HEK293 (cell line): ENCODE measurements around the gene ITGA5.
A peak's percentile ranks its signal among the peaks of the same experiment; 100 is the strongest.

Experiments used
- CTCF ChIA-PET: fragments of 350-600 bp; formaldehyde crosslinking; extraction: SDS; loops from one replicate; lab custom pipeline; 2021; ENCODE audit warnings: antibody characterized with exemption; lab: Yijun Ruan, JAX
- POLR2A ChIA-PET: fragments of 300-600 bp; formaldehyde crosslinking; extraction: SDS; loops from one replicate; lab custom pipeline; 2020; ENCODE audit warnings: antibody characterized with exemption, inconsistent platforms; lab: Yijun Ruan, JAX
- H3K27ac ChIP-seq: fragments of 200-500 bp; sonication (Bioruptor generic); 2 replicates; pipeline ENCODE4 v1.5.1; 2014; ENCODE audit warnings: low read depth, low read length, control low read depth, inconsistent platforms; ENCODE audit errors: extremely low read depth
- H3K36me3 ChIP-seq, 2 experiments: fragments of 200-500 bp in 1 of 2; sonication (Bioruptor generic) in 1 of 2; 1 replicate in 1 of 2; 2 replicates in 1 of 2; pipeline ENCODE4 v1.5.1; 2014 to 2017; ENCODE audit warnings: inconsistent platforms in 2 of 2, low read length in 2 of 2; ENCODE audit not compliant: control insufficient read depth in 2 of 2, insufficient read depth in 1 of 2
- H3K4me1 ChIP-seq: fragments of 200-500 bp; sonication (Bioruptor generic); 2 replicates; pipeline ENCODE4 v1.5.1; 2014; ENCODE audit warnings: mild to moderate bottlenecking, low read length, inconsistent platforms; ENCODE audit not compliant: control insufficient read depth, insufficient read depth
- H3K4me3 ChIP-seq: 2 replicates; pipeline ENCODE4 v1.5.1; 2011; ENCODE audit warnings: low read depth, mild to moderate bottlenecking, control low read depth, low read length, moderate library complexity
- H3K9me3 ChIP-seq: fragments of 200-500 bp; sonication (Bioruptor generic); 2 replicates; pipeline ENCODE4 v1.5.1; 2014; ENCODE audit warnings: low read depth, low read length, inconsistent platforms; ENCODE audit not compliant: control insufficient read depth, insufficient read depth
- BCL6B ChIP-seq: fragments of 450-650 bp; formaldehyde crosslinking; IDR thresholded peaks from 2 replicates; pipeline ENCODE4 v1.5.1; 2017; ENCODE audit warnings: missing biosample characterization, missing genetic modification characterization
- CTCF ChIP-seq: fragments of 450-650 bp; formaldehyde crosslinking; IDR thresholded peaks from 2 replicates; pipeline ENCODE4 v1.5.1; 2016; ENCODE audit warnings: missing biosample characterization, missing genetic modification characterization
- HIC1 ChIP-seq: fragments of 450-650 bp; formaldehyde crosslinking; IDR thresholded peaks from 2 replicates; pipeline ENCODE4 v1.5.1; 2016; ENCODE audit warnings: missing biosample characterization, missing genetic modification characterization
- HOXA7 ChIP-seq: sonication (generic); formaldehyde crosslinking; IDR thresholded peaks from 2 replicates; pipeline ENCODE4 v1.8.1; 2022; ENCODE audit warnings: missing genetic modification reagents, borderline replicate concordance
- MZF1 ChIP-seq: fragments of 450-650 bp; formaldehyde crosslinking; IDR thresholded peaks from 2 replicates; pipeline ENCODE4 v1.5.1; 2017; ENCODE audit warnings: missing biosample characterization, missing genetic modification characterization, borderline replicate concordance
- SP2 ChIP-seq: fragments of 450-650 bp; formaldehyde crosslinking; IDR thresholded peaks from 2 replicates; pipeline ENCODE4 v1.5.1; 2016; ENCODE audit warnings: missing biosample characterization, missing genetic modification characterization
- TCF7L2 ChIP-seq: IDR thresholded peaks from 2 replicates; pipeline ENCODE4 v1.6.1; 2011; ENCODE audit warnings: low read depth, mild to moderate bottlenecking, inconsistent platforms, low read length, moderate library complexity, borderline replicate concordance
- ZBTB10 ChIP-seq: fragments of 450-650 bp; formaldehyde crosslinking; IDR thresholded peaks from 2 replicates; pipeline ENCODE4 v1.5.1; 2016; ENCODE audit warnings: missing biosample characterization, missing genetic modification characterization
- ZNF132 ChIP-seq: fragments of 450-650 bp; formaldehyde crosslinking; IDR thresholded peaks from 2 replicates; pipeline ENCODE4 v1.5.1; 2017; ENCODE audit warnings: missing biosample characterization, missing genetic modification characterization, borderline replicate concordance
- ZNF302 ChIP-seq: fragments of 450-650 bp; formaldehyde crosslinking; IDR thresholded peaks from 2 replicates; pipeline ENCODE4 v1.5.1; 2016; ENCODE audit warnings: missing biosample characterization, missing genetic modification characterization, low read depth
- ZNF362 ChIP-seq: fragments of 450-650 bp; formaldehyde crosslinking; IDR thresholded peaks from 2 replicates; pipeline ENCODE4 v1.5.1; 2016; ENCODE audit warnings: missing biosample characterization, missing genetic modification characterization
- ZNF433 ChIP-seq: fragments of 450-650 bp; formaldehyde crosslinking; IDR thresholded peaks from 2 replicates; pipeline ENCODE4 v1.5.1; 2016; ENCODE audit warnings: missing biosample characterization, missing genetic modification characterization, low read depth
- ZNF488 ChIP-seq: fragments of 450-650 bp; formaldehyde crosslinking; IDR thresholded peaks from 2 replicates; pipeline ENCODE4 v1.5.1; 2016; ENCODE audit warnings: missing biosample characterization, missing genetic modification characterization
- ZNF561 ChIP-seq: fragments of 450-650 bp; IDR thresholded peaks from 2 replicates; pipeline ENCODE4 v1.5.1; 2018; ENCODE audit warnings: missing biosample characterization, missing genetic modification characterization, borderline replicate concordance
- ZNF621 ChIP-seq: fragments of 450-650 bp; formaldehyde crosslinking; IDR thresholded peaks from 2 replicates; pipeline ENCODE4 v1.5.1; 2017; ENCODE audit warnings: missing biosample characterization, missing genetic modification characterization
- ZNF639 ChIP-seq: fragments of 450-650 bp; formaldehyde crosslinking; IDR thresholded peaks from 2 replicates; pipeline ENCODE4 v1.5.1; 2016; ENCODE audit warnings: missing biosample characterization, missing genetic modification characterization
- ZNF677 ChIP-seq: fragments of 450-650 bp; IDR thresholded peaks from 2 replicates; pipeline ENCODE4 v1.5.0; 2018; ENCODE audit warnings: missing biosample characterization, mild to moderate bottlenecking, missing genetic modification characterization, moderate library complexity
- ZXDB ChIP-seq: fragments of 450-650 bp; formaldehyde crosslinking; IDR thresholded peaks from 2 replicates; pipeline ENCODE4 v1.5.1; 2016; ENCODE audit warnings: missing biosample characterization, missing genetic modification characterization

Gene ITGA5

GRCh38 chr12:54370171-54370730 is 48.8 kb downstream of the ITGA5 start (continued):
- TF ChIP-seq ZNF488 (tag by site-specific recombination), result no peak
- TF ChIP-seq ZNF639 (tag by site-specific recombination), result 0 out of 2 replicates have a peak, but pooled peaks have one; percentile 18
- TF ChIP-seq ZBTB10 (tag by site-specific recombination), result peak; percentile 58
- no peak for TF ChIP-seq ZXDB (tag by site-specific recombination)
- TF ChIP-seq HOXA7 (CRISPR knock-in tag), result no peak
- no peak for TF ChIP-seq ZNF677 (tag by site-specific recombination)
- TF ChIP-seq ZNF132 (tag by site-specific recombination), result no peak
- TF ChIP-seq MZF1 (tag by site-specific recombination), result no peak
- no peak for TF ChIP-seq ZNF302 (tag by site-specific recombination)
- no peak for TF ChIP-seq TCF7L2
- TF ChIP-seq CTCF, result peak; percentile 95
- no peak for TF ChIP-seq ZNF433
- TF ChIP-seq, all 188 proteins: peak for 37

- Histone ChIP-seq H3K4me1 (peaks cover 14% of the 10 kb centered on the region), H3K27ac (no peak overlapping the region), H3K4me3 (no peak overlapping the region), H3K9me3 (no peaks in the 10 kb centered on the region), H3K36me3 (peaks cover 0 to 40% of the 10 kb centered on the region in 2 experiments; a peak in 1 of 3 replicates)
- POLR2A ChIA-PET, result interaction anchor here (0.6 to 2.0 kb wide), 3 partner anchors 10 to 90 kb away, joined by 3 to 12 read pairs (median 3); no protein-coding TSS in a partner anchor
- CTCF ChIA-PET, result interaction anchor here (0.7 to 5.1 kb wide), 13 partner anchors 9 to 155 kb away, joined by 3 to 85 read pairs (median 8); partner anchors contain the start of genes COPZ1 and ZNF385A
- peak; percentile 48; the same call in 1 of the 2 replicates for TF ChIP-seq SP2 (tag by site-specific recombination)
- TF ChIP-seq ZNF362 (tag by site-specific recombination), result no peak
- no peak for TF ChIP-seq ZNF621 (tag by site-specific recombination)
- no peak for TF ChIP-seq ZNF561 (tag by site-specific recombination)
- TF ChIP-seq BCL6B (tag by site-specific recombination), result no peak
- TF ChIP-seq HIC1, result peak; percentile 93
Observed at GRCh38 chr12:54369597-54370131, 49.4 kb downstream of the ITGA5 start.
